ENCODE data around the gene XYLT1. TPM values are rescaled to one million over a fixed set of nuclear protein-coding genes. Genes with fewer than 3 reads are reported as not detected.

The XYLT1 gene
- total RNA-seq, 6 experiments from 2014 or later, result 0.48 to 2.0 (median 0.59) TPM

DNA sequence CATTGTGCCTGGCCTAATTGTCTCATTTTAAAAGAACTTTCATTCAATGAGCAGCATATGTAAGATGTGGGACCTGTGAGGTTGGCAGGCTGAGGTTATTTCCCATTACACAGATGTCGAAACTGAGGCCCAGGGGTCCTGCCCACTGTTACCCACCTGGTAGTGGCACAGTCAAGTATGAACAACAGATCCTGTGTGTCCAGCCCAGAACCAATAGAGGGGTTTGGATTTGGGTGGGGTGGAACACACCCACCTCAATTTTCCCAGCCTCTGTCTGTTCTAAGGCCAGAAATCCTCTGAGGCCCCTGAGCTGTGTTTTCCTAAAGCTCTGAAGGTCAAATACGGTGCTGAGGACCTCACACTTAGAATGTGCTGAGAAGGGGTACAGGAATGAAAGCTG, 179.5 kb downstream of the XYLT1 start:
- Histone ChIP-seq H3K27me3 (no peaks in the 10 kb centered on the region), H3K4me1 (no peaks in the 10 kb centered on the region), H3K9me3 (no peaks in the 10 kb centered on the region), H3K27ac (no peak overlapping the region), H3K4me3 (no peak overlapping the region), H3K36me3 (no peaks in the 10 kb centered on the region)
- intact Hi-C loops (cut with DNase I), result no loop called here
- 82% methylated on average over 2 of the region's 2 CpGs for WGBS (ENCODE audit: insufficient coverage, low coverage, low lambda C conversion rate, missing lambda C conversion rate)
- ATAC-seq, result no peak
- no peak for TF ChIP-seq POLR2A (IDR thresholded peaks at IDR 0.05)
- TF ChIP-seq, protein P1, sequence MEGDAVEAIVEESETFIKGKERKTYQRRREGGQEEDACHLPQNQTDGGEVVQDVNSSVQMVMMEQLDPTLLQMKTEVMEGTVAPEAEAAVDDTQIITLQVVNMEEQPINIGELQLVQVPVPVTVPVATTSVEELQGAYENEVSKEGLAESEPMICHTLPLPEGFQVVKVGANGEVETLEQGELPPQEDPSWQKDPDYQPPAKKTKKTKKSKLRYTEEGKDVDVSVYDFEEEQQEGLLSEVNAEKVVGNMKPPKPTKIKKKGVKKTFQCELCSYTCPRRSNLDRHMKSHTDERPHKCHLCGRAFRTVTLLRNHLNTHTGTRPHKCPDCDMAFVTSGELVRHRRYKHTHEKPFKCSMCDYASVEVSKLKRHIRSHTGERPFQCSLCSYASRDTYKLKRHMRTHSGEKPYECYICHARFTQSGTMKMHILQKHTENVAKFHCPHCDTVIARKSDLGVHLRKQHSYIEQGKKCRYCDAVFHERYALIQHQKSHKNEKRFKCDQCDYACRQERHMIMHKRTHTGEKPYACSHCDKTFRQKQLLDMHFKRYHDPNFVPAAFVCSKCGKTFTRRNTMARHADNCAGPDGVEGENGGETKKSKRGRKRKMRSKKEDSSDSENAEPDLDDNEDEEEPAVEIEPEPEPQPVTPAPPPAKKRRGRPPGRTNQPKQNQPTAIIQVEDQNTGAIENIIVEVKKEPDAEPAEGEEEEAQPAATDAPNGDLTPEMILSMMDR (IDR thresholded peaks at IDR 0.05), result no peak
- no peak for DNase-seq

DNA sequence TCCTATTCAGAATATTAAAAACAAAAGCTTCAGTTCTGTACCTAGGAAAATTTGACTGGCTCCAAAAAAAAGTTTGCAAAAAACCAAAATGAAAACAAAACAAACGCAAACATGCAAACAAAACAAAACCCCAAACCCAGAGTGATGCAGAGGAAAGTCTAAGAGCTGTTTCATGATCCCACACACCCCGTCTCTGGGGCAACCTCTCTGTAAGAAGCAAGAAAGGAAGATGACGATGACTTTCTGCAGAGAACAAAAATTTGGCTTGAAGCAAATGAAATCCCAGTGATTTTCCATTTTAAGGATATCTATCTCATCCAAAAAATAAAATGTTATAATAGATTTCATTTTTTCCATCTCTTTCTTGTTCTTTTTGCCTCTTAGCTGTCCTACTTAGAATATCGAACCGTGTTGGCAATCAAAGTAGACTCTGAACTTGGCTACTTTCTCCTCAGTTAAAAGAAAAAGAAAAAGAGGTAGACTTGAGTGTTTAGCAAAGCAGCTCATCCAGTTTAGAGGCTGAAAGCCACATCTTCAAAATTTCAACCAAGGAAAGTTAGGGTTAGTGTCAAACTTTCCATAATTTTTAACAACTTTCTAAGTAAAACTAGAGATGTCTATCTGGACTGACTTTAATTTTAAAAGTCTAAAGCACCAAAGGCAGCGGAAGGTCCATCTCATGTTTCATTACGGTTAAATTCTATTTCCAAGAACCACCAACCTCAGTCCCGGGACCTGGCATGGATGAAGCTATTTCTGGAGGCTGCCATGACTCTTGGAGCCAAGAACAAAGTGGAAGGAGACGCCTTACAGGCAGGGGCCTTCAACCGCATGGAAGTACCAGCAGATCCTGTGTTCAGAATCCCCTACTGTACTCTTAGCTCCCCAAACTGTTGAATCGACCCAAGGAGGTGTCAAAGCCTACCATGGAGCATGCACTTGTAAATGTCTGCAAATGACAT, 180.8 kb downstream of the XYLT1 start:
- WGBS (ENCODE audit: insufficient coverage, low coverage, low lambda C conversion rate, missing lambda C conversion rate), result 69% methylated on average over 11 of the region's 11 CpGs
- no peaks in the 10 kb centered on the region for H3K27me3 ChIP-seq
- H3K4me1 ChIP-seq, result no peaks in the 10 kb centered on the region
- no peak for DNase-seq
- intact Hi-C loops (cut with DNase I), result no loop called here
- no peak overlapping the region for H3K4me3 ChIP-seq
- no peak for ATAC-seq
- H3K9me3 ChIP-seq, result no peaks in the 10 kb centered on the region
- no peak overlapping the region for H3K27ac ChIP-seq
- no peaks in the 10 kb centered on the region for H3K36me3 ChIP-seq
- no peak for TF ChIP-seq POLR2A (IDR thresholded peaks at IDR 0.05)
- TF ChIP-seq, protein P1 (IDR thresholded peaks at IDR 0.05), result no peak

DNA sequence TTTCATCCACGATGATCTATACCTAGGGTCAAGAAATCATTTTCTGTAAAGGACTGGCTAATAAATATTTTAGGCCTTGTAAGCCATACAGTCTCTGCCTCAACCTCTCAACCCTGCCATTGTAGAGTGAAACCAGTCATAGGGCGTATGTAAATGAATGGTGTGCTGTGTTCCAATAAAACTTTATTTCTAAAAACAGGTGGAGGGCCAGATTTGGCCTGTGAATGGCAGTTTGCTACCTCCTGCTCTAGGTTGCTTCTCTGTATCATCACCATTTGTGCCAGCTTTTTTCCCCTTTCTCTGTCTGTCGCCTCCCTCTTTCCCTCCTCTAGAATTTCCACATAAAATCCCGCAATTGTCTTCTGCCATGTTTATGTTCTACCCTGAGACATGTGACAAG, 181.7 kb downstream of the XYLT1 start:
- WGBS (ENCODE audit: insufficient coverage, low coverage, low lambda C conversion rate, missing lambda C conversion rate), result 77% methylated on average over 4 of the region's 4 CpGs
- H3K36me3 ChIP-seq, result no peaks in the 10 kb centered on the region
- H3K4me3 ChIP-seq, result no peak overlapping the region
- no peak for DNase-seq
- H3K27ac ChIP-seq, result no peak overlapping the region
- no peaks in the 10 kb centered on the region for H3K4me1 ChIP-seq
- intact Hi-C loops (cut with DNase I), result no loop called here
- no peak for ATAC-seq
- no peaks in the 10 kb centered on the region for H3K27me3 ChIP-seq
- H3K9me3 ChIP-seq, result no peaks in the 10 kb centered on the region
- TF ChIP-seq POLR2A (IDR thresholded peaks at IDR 0.05), result no peak
- TF ChIP-seq, protein P1 (IDR thresholded peaks at IDR 0.05), result no peak

DNA sequence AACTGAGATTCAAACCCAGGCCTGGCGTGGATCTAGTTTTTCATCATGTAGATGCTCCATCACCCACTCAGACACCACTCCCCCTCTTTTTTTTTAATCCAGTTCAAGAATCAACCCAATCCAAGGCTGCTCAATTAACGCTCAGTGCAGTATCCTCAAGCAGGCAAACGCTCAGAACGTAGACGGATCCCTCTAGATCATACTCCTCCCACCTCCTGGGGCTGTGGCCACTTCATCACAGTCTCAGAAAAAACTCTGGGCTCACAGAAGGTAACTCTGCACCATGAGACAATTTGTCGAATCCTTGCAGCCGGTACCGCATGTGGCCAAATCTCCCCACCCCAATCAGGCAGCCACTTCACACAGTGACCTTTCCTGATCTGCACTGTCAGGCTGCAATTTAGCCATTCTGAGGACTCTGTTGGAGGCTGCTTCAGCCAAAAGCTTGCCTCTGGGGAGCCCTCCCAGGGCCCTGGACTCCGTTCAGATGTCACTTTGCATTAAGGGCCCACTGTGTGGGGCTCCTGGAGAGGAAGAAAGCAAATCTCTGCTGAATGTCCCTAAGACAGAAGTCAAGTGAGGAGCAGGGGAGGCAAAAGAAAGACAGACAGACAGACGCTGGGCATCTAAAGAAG, 183.5 kb downstream of the XYLT1 start:
- H3K27me3 ChIP-seq, result no peaks in the 10 kb centered on the region
- no peaks in the 10 kb centered on the region for H3K36me3 ChIP-seq
- intact Hi-C loops (cut with DNase I), result no loop called here
- WGBS (ENCODE audit: insufficient coverage, low coverage, low lambda C conversion rate, missing lambda C conversion rate), result 74% methylated on average over 8 of the region's 10 CpGs
- no peak for ATAC-seq
- DNase-seq, result no peak
- H3K4me1 ChIP-seq, result no peaks in the 10 kb centered on the region
- no peak overlapping the region for H3K4me3 ChIP-seq
- TF ChIP-seq POLR2A (IDR thresholded peaks at IDR 0.05), result no peak
- TF ChIP-seq, protein P1 (IDR thresholded peaks at IDR 0.05), result no peak
- H3K9me3 ChIP-seq, result no peaks in the 10 kb centered on the region
- H3K27ac ChIP-seq, result no peak overlapping the region
